ENCODE measurements around the gene FOXN3.

The FOXN3 gene

DNA sequence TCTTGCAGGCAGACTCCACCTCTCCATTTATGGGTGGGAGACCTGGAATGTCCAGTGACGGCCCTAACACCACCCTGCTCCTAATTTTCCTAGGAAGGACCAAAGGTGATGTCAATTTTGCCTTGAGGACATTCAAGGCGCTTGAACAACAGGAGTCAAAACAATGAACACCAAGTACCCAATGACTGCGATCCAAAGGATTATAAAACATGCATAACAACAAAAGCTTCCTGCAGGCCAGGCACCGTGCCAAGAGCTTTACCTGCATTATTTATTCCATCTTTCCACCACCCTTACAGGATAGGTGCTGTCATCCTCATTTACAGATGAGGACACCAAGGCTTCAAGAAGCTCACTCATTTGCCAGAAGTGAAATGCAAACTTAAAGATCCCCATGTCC, 15.2 kb upstream of the FOXN3 start:
- no peak for DNase-seq (ENCODE audit: low read depth)

DNA sequence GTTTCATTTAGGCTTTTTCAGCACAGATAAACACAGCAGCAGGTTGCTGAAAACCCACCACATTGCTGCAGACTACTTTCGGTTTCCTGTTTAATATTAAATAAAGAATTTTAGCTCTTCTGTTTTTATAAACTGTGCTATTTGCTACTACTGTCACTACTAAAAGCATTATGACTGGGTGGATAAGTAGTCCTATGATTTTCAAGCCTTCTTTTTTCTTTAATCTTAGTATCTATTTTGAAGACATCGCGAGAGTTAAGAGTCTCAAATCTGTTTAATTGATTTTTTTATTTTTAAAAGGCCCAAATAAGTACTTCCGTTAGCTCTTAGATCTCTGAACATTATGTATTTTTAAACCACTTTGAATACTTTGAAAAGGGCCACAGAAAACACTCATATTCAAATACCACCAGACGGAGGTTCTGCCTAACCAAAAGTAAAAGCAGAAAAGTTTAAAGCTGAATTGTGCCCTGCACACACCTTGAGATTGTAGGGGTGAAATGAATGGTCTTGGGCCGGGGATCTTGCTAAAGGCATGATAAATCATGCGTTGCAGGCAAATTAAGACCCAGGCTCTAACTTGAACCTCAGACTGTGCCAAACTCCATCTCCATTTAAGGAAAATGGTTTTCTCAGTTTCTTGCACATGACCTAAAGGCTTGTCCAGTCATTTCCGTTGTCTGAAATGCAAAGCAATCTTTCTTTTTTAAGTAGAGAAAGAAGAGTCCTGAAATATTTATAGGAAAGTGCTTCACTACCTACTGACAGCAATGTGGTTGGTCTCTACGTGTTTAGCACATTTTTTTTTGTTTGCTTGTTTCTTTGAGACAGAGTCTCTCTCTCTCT, 13.6 kb upstream of the FOXN3 start:
- no peak for DNase-seq (ENCODE audit: low read depth)

DNA sequence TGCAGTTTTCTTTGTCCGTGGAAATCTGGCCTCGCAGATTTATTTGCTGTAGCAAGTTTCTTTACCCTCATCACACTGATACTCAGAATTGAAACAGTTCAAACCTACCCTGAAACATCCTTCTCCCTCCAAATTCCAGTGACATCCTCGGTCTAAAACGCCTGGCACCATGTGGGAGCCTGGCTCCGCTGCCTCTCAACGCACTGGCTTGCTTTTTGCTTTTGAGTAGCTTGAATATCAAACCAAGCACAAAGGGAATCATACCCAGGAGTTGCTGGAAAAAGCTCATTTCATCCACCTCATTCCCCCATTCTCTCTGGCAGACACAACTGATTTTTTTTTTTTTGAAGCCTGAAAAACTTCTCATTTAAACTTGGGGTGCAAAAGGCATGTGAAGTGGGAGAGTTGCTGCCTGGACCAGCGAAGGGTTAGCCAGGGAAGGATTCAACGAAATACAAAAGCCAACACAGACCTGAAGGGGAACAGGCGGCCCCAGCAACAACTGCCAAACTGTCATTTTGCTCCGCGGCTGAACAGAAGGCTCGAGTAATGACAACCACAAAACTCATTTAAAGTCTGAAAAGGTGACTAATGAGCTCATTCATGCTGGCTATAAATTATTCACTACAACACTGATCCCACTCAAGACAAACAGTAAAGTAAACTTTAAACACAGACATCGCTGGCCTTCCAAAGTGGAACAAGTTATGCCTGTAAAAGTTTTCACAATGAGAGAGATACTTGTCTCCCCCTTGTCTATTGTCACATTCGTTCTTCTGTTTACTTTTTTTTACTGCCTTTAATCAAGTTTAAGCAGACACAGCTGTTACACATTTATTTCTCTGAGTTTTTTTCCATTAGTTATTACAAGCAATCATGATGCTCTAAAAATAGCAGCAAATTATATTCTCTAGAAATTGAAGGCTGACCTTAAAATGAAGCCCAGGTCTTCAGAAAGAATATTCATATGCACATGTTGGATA, 12.5 kb upstream of the FOXN3 start:
- DNase-seq (ENCODE audit: low read depth), result peak; percentile 43

DNA sequence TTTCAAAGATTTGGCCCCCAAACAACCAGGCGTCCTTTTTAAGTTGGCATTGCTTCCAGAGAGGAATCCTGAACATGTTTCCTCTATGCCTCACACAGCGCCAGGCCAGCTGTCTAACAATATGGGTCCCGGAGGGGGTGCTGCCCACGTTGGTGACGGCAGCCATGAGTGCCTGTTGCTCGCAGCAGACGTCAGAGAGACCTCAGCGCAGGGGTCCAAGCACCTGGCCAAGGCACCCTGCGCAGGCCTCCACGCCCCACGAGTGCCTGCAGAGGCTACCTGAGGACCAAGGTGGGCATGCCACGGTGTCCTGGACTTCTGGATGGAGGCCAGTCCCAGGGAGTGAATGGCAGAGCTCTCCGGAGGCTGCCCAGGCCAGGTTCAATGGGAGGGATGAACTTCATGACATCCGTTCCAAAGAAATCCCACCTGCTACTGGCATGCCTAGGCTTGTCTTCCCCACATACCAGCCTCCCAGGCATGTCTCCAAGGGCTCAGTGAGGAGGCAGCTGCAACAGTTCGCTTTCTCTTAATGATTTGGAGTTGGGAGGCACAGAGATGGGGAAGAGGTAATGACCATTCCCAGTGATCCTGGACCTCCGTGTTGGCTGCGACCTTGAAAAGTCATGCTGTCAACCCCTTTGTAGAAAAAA, 11.6 kb upstream of the FOXN3 start:
- no peak for DNase-seq (ENCODE audit: low read depth)

DNA sequence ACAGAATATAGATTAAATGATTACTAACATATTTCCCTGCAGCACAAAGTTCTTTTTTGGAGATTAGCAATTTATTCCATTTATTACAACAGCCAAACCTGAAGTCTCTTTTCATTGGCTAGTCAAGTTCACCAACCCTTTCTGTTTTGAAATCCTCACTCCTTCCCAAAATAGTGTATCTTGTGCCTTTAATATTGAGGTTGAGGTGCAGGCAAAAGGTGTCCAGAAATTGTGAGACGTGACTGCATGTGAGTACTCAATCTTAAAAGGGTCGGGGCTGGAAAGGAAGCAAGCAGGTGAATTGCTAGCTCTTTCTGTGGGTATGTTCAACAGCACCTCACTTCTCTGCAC, 11.1 kb upstream of the FOXN3 start:
- no peak for DNase-seq (ENCODE audit: low read depth)

DNA sequence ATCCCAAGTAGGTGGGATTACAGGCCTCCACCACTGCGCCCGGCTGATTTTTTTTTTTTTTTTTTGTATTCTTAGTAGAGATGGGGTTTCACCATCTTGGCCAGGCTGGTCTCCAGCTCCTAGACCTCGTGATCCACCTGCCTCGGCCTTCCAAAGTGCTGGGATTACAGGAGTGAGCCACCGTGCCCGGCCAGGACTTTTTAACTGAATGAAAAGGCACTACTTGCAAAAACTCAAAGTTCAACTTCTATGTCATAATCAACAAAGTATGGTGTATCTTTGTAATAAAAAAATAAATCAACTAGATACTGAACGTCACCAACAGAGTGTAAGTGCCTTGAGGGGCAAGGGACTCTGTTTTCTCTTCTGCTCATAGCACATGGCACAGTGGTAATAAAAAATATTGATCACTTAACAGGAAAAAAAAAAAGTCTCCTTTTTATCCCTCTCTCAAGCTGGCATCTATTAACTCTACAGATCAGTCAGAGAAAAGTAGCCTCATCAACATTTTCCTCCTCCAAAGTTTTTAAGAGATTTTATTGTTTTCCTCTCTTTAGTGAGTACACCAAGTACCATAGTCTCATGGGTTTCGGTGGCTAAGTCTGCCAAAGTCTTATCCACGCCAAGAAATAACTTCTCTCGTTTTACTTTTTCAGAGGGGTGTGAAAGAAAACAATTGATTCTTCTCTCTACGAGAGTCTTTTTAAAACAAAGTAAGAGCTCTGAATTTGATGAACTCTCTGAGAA, 10.6 kb upstream of the FOXN3 start:
- no peak for DNase-seq (ENCODE audit: low read depth)

DNA sequence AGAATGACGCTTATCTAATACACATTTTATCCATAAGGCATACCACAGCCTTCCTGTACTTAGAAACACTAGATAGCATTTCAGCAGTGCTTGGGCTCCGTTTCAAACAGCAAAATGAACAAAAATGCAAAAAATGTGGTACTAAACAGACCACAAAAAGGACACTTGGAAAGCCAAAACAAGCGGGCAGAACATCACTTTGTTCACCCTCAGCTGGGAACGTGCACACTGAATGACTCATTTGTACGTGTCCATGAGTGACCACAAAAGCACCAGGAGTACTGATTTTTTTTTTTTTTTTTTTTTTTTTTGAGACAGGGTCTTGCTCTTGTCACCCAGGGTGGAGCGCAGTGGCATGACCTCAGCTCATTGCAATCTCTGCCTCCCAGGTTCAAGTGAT, 8.9 kb upstream of the FOXN3 start:
- no peak for DNase-seq (ENCODE audit: low read depth)

DNA sequence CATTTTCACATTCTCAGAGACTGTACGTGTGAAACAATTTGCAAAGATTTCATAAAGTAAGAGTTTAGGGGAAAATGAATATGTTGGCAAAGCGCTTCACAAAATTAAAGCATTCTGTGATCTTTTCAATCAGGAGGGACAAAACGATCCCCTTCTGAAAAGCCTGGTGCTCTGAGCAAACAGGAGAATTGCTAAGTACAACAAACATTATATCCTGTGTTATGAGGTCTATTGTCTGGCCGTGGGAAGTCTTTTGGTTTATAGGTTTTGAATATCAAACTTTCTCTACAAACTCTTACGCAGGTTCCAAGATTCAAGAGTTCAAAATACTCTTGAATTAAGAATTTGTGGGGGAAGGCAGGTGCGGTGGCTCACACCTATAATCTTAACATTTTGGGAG, 7.2 kb upstream of the FOXN3 start:
- DNase-seq (ENCODE audit: low read depth), result no peak

DNA sequence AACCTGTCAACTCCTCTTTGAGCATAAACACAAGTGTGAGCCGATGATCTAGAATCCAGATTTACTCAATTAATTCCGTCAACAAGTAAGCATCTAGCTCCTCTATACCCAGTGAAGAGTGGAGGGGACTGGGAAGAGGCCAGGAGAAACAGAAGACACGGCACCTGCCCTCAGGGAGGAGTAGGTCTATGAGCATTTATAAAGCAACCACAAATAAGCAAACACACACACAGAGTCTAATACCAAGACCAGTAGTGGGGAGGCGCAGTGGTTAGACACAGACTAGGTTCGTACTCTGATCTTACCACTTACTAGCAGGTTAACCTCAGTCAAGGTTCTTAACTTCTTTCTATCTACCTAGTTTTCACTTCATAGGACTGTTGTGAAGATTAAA, 5.9 kb upstream of the FOXN3 start:
- DNase-seq (ENCODE audit: low read depth), result no peak

DNA sequence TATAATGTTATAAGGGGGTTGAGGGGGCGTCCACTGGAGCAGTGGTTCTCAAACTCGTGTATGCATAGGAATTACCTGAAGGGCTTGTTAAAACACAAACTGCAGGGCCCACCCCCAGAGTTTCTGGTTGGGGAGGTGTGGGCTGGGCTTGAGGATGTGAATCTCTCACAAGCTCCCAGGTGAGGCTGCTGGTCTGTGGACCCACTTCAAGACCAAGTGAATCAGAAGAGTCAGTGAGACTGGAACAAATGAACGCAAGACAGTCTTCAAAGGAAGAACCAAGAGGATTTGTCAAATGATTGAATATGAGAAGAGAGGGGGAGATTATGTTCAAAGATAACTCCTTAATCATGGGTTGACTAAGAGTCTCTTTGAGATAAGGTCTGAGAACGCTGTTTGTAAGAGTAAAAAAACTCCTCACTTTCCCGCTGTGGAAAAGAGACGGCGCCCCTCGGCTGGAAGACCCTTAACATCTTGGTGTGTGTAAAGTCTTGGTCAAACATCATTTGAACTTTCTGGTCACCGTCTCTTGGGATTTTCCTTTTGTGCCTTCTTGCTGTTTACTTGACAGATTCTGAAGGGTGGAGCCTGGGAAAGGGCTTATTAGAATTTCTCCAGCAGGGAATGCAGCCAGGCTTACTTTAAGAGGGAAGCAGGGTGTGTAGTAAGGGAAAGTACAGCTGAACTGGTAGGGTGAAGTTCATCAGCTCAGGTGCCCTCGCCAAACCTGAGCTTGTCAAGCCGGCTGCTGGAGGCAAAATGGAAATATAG, 5.3 kb upstream of the FOXN3 start:
- peak; percentile 36 for DNase-seq (ENCODE audit: low read depth)

DNA sequence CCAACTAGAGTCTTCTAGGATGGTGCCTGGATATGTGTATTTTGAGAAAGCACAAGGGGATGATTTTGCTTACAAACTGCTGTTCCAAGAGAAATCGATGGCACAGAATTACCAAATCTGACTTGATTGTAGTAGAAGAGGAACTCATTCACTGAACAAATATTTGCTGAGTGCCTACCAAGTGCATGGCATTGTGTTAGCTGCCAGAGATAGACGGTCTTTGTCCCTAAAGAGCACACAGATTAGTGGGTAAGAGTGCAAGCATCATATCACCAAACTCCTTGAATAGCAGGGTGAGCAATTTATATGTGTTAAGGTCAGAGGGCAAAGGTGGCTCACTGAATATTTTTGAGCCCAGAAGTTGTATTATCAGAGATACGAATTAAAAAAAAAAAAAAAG, 3.5 kb upstream of the FOXN3 start:
- no peak for DNase-seq (ENCODE audit: low read depth)

DNA sequence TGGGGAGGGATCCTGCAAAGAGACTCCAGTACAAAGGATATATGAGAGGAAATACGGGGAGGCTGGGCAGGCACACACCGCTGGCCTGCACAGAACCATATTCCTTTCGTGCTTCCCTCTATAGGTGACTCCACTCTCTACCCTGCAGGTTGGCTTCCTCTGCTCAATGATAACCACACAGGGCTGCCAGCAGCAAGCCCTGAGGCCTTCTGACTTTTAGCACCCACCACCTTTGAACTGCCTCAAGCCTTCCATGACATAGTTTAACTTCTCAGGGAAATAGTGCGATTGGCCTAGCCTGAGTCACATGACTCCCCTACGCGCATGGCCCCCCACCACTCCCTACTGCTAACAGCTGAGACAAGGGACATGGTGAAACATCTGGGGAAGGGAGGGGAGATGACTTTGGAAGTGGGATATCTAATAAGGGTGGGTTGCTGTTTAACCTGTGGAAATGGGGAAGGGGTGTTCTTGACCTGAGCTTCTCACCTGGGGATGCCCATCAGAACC, 3.0 kb upstream of the FOXN3 start:
- DNase-seq (ENCODE audit: low read depth), result no peak

DNA sequence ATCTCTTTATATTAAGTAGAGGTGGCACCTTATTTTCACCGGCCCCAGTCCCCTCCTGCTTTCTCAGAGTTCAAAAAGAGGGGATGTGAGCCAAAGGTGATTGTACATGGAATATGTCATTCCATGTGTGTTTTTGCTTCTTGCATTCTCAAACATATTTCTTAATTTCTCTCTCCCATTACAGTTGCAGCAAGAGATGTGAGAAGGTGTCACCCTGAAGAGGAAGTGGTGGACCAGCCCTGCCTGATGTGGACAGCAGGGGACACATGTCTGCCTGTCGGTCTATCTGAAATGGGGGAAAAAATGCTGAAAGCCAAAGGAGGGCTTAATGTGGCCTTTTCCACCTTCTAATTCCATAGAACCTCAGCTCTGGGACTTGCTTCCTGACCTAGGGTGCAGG, 1.9 kb upstream of the FOXN3 start:
- DNase-seq (ENCODE audit: low read depth), result no peak

DNA sequence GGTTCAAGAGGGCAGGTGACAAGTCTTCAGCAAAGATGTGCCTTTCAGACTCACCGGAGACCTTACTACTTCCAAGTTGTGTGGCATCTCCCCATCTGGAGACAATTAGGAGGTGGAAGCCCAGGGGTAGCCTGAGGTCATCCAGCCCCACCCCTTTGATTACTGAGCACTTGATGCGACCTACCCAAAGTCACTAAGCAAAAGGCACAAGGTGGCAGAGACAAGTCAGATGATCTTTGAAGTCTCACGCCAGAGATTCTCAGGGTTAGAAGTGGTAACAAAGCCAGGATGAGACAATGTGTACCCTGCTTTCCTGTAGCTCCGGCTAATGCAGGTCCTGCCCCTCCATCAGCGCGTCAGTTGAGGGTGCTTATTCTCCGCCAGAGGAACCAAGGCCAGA, 1.4 kb upstream of the FOXN3 start:
- no peak for DNase-seq (ENCODE audit: low read depth)

DNA sequence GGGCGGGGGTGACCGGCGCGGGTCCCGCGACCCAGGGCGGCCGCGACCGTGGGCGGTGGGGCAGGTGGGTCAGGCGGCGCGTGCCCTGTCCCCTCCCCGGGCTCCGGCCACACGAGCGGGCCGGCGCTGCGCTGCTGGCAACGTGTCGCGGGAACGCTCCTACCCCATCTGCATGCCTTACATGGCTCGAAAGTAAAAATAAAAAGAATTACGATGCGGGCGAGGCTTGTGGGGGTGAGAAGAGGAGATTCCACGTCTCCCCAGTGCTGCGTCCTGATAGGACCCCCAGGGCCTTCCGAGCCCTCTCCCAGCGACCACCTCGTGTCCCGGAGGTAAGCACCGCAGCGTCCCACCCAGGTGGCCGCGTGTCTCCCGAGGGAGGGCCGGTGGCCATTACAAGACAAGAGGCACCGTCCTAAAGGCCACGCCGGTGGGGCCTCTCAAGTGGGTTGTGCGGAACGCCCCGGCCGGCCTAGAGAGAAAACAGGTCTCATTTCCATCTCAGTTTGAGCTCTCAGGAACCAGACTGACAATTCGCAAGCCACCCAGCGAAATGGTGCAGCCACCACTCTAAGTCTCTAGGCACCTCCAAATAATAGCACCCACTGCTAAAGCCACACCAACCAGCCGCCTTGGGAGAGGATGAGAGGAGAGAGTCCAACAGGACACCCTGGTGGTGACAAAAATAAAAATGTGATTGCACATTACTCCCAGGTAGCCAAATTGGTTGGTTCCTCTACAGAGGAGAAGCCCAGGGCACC, 612 bp upstream of the FOXN3 start:
- peak; percentile 34 for DNase-seq (ENCODE audit: low read depth)

DNA sequence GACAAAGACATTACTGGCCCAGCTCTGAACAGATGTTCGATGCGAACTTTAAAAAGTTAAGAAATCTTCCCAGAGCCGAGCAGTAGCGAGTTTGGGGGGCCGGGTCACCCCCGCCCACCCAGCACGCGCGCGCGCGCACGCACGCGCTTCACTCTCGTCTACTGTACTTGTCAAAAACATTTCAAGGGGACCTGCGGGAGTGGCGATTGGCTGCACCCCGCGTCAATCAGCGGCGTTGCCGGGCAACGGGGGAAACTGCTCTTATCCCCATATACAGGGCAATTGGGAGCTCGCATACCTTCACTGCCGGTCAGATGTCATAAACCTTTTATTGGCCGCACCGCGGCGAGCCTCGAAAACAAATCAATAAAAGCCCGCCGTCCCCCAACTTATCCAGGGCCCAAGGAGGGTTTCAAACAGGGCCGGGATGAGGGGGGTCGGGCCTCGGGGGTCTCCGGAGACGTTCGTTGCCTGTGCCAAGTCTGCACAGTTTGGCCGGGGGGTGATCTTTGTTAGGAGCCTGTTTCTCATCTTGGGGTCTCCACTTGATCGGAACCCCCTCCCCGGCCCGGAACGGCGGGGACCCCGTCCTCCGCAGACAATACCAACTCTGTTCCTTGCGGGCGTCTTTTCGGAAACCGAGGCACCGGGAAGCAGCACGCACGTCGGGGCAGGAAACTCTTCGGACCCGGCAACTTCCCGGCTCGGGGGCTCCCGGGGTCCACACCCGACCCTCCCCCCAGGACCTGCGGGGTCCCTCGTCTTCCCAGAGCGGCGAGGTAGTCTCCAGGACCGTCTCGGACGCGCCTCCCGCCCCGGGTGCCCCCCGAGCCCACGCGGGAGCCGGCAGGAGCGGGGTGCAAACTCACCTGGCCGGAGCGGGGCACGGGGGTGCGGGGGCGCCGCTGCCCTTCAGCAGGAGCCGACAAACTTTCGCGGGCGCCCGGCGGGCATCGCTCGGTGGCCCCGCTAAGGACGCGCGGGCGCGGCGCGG, 734 bp downstream of the FOXN3 start:
- peak; percentile 99 for DNase-seq (ENCODE audit: low read depth)

DNA sequence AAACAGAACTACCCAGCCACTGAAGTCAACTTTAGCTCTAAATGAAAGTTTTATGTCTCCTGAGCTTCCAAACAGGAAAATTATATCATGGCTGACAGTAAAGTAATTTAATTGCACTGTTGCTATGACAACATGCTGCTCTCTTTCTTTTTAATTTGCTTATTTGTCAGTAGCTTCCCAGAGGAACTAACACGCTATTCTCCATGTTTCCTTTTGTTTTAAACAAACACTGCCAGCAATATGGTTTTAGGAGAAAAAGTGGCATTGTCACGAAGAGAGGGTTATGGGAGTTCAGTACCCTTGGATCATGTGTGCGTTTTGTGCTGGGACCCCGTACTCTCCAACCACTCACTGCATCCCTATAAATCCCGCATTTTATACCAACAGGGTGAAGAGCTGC, 1.9 kb downstream of the FOXN3 start:
- no peak for DNase-seq (ENCODE audit: low read depth)

DNA sequence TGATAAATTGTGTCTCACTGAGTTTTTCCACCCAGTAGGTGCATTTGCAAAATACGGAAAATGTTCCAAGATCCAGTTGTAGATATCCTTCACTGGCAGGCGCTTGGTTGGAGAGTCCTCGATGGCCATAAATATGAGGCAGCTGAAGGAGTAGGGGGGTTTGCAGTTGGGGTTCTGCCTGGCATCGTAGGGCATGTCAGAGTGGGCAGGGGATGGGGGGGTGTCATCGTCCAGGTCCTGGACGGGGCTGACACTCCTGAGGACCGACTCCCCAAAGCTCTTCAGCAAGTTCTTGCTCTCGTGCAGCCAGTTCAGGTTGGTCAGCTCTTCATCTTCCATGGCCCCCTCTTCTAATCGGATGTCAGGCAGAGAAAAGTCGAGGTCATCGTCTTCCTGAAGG, 5.1 kb downstream of the FOXN3 start:
- DNase-seq (ENCODE audit: low read depth), result no peak

DNA sequence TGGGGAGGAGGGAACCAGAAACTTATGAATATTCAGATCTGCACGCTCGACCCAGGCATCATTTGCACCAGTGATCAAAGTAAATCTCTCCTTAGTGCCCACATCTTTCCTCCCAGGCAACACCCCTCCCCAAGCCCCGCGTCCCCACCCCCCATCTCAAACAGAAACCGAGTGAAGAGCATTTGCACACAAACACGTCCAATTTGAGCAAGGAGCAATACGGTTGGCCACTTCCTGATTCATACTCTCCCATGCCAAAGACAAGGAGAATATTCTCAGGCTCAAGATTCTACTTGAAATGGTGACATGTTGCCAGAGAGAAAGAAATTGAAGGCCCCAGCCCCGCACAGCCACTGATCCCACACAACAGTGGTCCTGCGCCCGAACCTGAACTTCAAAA, 7.1 kb downstream of the FOXN3 start:
- DNase-seq (ENCODE audit: low read depth), result no peak
